NB4 (cell line): Measurements from ENCODE around the gene AKR1C1.
"Not testable (repeated sequence)": the region's sequence is repeated elsewhere in the genome, so short reads cannot be mapped to it uniquely, and the experiment has no call there.

ENCODE experiments used
- POLR2A ChIP-seq: IDR thresholded peaks from 2 replicates; pipeline ENCODE4 v1.6.1; 2011; ENCODE audit warnings: mild to moderate bottlenecking; ENCODE audit not compliant: insufficient read length; ENCODE audit errors: extremely low read depth
- TF ChIP-seq, protein P1 (sequence below): IDR thresholded peaks from one replicate; pipeline ENCODE4 v1.5.1; 2012; ENCODE audit warnings: low read depth, low read length
- TF ChIP-seq, protein P2 (sequence below): IDR thresholded peaks from 2 replicates; pipeline ENCODE4 v1.6.1; 2011; ENCODE audit warnings: low read depth, low read length

DNA sequence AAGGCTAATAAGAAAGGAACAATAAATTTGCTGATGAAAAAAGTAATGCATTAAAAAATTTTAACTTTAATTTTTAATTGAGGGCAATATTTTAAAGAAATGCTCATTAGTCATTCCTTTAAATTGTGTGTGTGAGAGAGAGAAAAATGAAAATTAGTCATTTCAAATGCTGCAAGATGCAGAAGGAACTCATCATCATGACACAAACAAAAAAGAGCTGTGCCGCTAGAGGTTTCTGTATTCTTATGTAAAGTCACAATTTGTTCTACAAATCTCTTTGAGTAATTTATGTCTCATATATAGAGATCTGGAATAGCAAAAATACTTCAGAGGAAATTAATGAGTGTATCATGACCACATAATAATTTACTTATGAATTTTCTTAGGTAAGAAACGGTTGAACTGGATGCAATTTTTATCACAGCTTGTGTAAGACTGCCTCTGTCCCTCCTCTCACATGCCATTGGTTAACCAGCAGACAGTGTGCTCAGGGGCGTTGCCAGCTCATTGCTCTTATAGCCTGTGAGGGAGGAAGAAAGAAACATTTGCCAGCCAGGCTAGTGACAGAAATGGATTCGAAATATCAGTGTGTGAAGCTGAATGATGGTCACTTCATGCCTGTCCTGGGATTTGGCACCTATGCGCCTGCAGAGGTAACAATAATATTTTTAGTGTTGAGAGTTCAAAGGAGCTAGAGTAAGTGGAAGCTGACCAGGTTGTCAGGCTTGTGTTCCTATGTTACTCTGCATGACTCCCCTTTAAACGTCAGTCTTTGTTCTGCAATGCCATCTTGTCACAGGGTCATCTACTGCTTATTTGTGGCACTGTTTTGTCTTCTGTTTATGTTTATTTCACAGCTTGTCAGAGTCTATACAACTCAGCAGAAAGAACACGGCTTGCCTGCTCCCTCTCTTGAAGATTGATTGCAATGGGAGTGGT is at the start of gene AKR1C1:
- TF ChIP-seq, protein P1, sequence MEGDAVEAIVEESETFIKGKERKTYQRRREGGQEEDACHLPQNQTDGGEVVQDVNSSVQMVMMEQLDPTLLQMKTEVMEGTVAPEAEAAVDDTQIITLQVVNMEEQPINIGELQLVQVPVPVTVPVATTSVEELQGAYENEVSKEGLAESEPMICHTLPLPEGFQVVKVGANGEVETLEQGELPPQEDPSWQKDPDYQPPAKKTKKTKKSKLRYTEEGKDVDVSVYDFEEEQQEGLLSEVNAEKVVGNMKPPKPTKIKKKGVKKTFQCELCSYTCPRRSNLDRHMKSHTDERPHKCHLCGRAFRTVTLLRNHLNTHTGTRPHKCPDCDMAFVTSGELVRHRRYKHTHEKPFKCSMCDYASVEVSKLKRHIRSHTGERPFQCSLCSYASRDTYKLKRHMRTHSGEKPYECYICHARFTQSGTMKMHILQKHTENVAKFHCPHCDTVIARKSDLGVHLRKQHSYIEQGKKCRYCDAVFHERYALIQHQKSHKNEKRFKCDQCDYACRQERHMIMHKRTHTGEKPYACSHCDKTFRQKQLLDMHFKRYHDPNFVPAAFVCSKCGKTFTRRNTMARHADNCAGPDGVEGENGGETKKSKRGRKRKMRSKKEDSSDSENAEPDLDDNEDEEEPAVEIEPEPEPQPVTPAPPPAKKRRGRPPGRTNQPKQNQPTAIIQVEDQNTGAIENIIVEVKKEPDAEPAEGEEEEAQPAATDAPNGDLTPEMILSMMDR, result not testable (repeated sequence)
- TF ChIP-seq POLR2A, result not testable (repeated sequence)
- TF ChIP-seq, protein P2, sequence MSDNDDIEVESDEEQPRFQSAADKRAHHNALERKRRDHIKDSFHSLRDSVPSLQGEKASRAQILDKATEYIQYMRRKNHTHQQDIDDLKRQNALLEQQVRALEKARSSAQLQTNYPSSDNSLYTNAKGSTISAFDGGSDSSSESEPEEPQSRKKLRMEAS, result not testable (repeated sequence)
